NCI-H1694 treated with DMSO at 0.1 percent for 48 hours (cell line): ENCODE data around the gene BRI3BP.
"Not testable (repeated sequence)": the region's sequence is repeated elsewhere in the genome, so short reads cannot be mapped to it uniquely, and the experiment has no call there.

Experiments used
- DNase-seq: peaks from one replicate; lab custom pipeline; 2025; lab: John Stamatoyannopoulos, UW

Gene BRI3BP

DNA sequence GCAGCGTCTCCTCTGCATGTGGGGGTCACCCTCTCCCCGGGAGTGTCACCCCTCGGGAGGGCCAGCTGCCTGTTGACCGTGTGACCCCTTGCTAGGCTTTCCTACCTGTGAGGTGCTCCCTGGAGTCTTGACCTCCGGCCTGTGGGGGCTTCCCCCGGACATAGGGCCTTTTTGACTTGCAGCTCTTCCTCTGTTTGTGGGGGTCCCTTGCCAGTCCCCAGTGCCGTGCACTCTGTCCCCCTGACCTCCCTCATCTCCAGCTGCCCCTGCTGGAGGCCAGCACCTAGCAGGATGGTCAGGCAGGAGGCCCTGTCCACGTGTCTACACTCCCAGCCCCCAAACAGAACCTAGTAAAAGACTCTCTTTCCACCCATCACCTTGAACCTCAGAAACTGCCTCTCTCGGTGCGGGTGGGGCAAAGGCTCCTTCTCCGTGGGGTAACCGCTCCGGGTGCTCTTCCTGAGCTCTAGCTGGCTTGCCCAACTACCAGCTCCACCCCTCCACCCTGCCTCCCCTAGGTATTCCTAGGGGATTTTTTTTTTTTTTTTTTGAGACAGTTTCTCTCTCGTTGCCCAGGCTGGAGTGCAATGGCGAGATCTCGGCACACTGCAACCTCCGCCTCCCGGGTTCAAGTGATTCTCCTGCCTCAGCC is 72.6 kb downstream of the BRI3BP start:
- no peak for DNase-seq

DNA sequence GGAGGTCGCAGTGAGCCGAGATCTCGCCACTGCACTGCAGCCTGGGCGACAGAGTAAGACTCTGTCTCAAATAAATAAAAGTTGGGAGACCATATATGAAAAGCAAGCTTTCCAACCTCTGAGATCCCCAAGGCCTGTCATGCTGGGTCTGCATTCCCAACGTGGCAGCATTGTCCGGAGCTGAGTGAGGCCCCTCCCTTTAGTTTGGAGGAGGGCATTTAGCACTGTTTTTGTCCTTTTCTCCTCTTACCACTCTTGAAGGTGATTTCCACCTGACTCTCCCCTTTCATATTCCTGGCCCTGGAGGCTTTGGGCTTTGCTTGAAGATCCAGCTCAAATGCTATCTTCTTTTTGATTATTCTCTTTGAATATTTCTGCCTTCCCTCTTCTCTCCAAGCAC is 74.9 kb downstream of the BRI3BP start:
- DNase-seq: no peak

DNA sequence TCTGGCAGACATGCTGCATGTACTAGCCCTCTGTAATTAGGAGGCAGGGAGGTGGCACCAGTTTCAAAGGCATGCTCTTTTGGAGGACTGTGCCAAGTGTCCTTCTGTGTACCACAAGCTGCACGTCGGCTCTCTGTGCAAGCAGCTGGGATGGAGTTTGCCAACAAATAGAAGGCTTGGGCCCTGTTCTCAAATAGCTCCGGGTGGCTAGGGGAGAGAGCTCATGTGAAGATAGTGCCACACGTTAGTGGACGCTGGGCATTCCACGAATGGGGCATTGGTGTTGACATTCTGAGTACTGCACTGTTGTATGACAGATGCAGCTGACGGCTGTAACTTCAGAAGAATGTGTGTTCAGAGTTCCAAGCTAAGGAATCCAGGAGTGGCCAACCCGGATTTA is 76.2 kb downstream of the BRI3BP start:
- peak; percentile 41 for DNase-seq

DNA sequence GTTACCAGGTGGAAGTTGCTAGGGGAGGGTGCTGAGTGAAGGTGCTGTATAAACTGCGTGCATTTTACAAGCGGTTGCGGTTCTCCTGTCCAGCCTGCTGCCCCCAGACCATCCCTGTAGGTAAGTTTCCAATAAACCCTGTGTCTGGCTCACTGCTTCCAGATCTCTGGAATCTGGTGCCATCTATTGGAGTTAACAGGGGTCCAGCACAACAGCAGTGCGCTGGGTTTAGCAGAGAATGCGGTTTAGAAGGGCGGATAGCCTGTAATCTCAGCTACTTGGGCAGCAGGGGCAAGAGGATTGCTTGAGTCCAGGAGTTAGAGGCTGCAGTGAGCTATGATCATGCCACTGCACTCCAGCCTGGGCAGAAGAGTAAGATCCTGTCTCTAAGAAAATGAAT is 76.7 kb downstream of the BRI3BP start:
- DNase-seq: no peak

DNA sequence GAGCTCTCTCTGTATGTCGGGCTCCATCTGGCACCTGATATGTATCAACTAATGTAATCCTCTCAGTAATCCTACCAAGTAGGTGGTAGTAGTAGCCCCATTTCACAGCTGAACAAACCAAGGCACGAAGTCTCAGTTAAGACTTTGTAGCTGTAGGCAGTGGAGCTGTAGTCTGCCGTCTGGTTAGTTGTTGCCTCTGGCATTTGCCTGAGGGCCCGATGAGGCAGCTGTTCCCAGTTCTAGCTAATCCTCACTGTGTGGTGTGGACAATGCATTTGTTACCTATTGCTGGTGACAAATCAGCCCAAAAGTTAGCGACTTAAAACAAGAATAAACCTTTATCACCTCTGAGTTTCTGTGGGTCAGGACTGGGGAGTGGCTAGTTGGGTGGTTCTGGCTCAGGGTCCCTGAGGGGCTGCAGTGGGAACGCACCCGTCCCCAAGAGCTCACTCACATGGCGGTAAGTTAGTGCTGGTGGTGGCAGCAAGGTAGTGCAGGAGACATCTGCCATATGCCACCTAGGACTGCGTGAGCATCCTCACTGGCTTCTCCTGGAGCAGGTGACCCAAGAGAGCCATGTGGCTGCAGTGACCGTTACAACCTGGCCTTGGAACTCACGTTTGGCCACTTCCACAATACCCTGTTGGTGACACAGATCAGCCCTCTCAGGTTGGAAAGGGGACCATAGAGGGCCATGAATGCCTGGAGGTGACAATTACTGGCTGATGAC is 77.4 kb downstream of the BRI3BP start:
- no peak for DNase-seq

DNA sequence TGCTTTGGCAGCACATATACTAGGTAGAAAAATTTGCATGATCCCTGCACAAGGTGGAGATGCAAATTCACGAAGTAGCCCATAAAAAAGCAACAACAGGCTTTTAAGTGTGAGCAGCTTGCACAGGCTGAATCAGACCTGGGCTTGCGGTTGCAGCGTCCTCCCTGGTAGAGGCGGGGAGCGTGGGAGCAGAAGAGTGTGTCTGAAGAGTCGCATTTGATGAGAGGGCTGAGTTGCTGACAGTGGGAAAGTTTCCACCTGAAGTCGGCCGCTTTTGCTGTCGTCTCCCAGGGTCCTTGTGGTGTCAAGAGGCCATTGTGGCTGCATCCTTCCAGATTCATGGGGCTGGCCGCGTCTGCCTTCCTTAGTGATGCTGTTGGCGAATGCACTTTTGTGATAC is 78.0 kb downstream of the BRI3BP start:
- no peak for DNase-seq

DNA sequence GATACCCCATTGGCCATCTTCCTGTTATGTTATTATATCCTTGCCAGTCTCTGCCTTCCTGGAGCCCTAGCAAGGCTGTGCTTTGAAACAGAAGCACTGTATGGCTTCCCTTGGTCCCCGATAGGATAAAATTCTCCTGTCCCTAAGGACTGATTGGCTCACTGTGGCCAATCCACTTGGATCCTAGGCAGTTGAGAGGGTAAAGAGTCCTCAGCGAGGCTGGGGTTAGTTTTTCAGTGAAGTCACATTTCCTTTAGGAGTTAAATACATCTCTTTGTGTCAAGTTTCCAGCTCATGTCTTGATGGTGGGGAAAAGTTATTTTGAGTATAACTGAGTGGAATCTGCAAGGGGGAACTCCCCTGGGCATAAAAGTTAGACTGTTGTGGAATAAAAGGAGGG is 79.1 kb downstream of the BRI3BP start:
- DNase-seq: no peak

DNA sequence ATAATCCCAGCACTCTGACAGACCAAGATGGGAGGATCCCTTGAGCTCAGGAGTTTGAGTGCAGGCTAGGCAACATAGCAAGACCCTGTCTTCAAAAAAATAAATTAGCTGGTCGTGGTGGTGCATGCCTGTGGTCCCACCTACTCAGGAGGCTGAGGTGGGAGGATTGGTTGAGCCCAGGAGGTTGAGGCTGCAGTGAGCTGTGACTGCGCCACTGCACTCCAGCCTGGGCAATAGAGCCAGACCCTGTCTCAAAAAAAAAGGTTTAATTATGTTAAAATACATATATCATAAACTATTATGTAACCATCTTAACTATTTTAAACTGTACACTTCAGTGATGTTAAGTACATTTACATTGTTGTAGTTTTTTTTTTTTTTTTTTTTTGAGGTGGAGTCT is 80.8 kb downstream of the BRI3BP start:
- DNase-seq: not testable (repeated sequence)

DNA sequence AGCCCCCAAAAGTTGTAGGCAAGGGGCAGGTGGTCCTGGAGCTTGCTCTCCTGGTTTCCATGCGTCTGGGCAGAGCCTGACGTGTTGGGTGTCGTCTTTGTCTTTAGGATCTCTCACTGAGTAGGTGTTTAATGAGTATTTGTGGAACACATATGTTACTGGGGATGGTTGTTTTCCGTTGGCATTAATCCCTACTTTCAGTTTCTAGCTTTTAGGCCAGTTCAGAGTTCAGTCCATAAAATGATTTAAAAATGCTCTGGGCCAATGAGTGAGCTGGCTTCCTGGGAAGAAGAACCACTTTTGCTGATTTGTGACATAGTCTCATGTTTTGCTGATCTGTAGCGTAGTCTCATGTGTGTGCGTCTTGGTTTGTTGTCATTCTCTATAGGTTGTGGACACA is 82.7 kb downstream of the BRI3BP start:
- DNase-seq: no peak

DNA sequence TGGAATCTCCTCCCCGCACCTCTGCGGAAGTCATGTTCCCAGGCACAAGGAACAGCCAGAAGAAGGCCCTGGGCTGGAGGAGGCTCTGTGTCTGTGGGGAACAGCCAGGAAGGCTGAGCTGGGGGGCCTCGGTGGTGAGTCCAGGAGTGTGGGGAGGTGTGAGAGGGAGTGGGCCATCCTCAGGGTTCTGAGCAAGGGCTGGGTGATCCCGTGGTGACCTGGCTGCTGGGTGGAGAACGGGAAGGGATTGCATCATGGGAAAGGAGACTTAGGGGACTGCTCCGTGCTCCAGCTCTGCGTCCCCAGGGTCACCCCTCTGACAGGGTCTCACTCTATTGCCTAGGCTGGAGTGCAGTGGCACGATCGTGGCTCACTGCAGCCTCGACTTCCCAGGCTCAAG is 85.6 kb downstream of the BRI3BP start:
- no peak for DNase-seq

DNA sequence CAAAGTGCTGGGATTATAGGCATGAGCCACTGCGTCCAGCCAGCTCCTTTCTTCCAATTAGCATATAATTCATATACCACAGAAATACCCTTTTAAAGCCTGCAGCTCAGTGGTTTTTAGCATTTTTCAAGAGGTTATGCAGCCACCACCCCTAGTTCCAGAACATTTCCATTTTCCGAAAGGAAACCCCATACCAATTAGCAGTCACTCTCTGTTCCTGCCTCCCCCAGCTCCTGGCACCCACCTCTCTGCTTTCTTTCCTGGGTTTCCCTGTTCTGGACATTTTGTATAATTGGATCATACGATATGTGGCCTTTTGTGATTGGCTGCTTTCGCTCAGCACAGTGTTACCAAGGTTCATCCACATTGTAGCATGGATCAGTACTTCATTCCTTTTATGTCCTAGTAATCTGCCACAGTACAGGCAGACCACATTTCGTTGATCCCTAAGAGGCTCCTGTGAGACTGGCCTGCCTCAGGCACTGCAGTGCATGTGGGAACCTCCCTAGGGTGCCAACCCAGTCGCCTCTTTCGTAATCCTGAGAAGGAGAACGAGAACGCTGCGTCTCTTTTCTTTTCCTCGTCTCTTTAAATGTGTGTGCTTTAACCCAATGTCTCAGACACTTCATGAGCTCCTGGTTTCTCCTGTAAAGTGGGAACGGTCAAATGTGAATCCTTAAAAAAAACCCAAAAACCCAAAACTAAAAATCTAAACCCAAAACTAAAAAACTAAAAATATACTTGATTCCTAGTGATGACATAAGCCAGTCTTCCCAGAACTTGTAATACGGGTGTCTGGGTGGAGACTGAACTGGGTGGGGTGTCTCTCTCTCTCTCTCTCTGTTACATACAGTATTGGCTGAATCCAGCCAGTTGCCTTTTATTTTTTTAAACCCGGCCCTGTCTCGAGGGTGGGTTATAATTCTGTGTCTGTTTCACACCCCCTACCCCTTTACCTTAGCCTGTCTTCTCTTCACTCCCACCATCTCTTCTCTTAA is 86.5 kb downstream of the BRI3BP start:
- DNase-seq: no peak
